SK-N-SH (cell line): Measurements from ENCODE around the gene CRTC1. TPM values are rescaled to one million over a fixed set of nuclear protein-coding genes. Genes with fewer than 3 reads are reported as not detected.

Experiments
- CTCF ChIA-PET: fragments of 300-600, 350-600 bp; formaldehyde crosslinking; extraction: SDS; loops from one replicate; lab custom pipeline; 2021; lab: Yijun Ruan, JAX
- POLR2A ChIA-PET: fragments of 350-600 bp; sonication (Branson Sonifier 250); formaldehyde crosslinking; extraction: SDS; loops from one replicate; lab custom pipeline; 2020; ENCODE audit warnings: antibody characterized with exemption, inconsistent platforms; lab: Yijun Ruan, JAX
- DNase-seq: peaks from one replicate; pipeline ENCODE4 v3.0.0; 2012
- H2AFZ ChIP-seq: fragments of 200-600 bp; sonication (generic); 2 replicates; pipeline ENCODE4 v1.8.1; 2016; ENCODE audit warnings: antibody characterized with exemption, mild to moderate bottlenecking, low read depth
- H3F3A ChIP-seq: fragments of 200-600 bp; sonication (generic); replicated peaks from 2 replicates; pipeline ENCODE3; 2016; ENCODE audit warnings: antibody characterized with exemption, mild to moderate bottlenecking; ENCODE audit not compliant: insufficient read depth
- H3K27ac ChIP-seq, 2 experiments: fragments of 200-500 bp in 1 of 2; fragments of 200-600 bp in 1 of 2; sonication (Bioruptor generic) in 1 of 2; sonication (generic), shearing (Covaris generic) in 1 of 2; 2 replicates each; pipeline versions ENCODE4 v1.5.1 to v1.6.1; 2014 to 2016; ENCODE audit warnings: low read depth in 2 of 2, inconsistent platforms in 1 of 2, low read length in 1 of 2, mild to moderate bottlenecking in 1 of 2, mixed read lengths in 1 of 2
- H3K27me3 ChIP-seq: fragments of 200-600 bp; sonication (generic), shearing (Covaris generic); 2 replicates; pipeline ENCODE4 v1.6.1; 2016; ENCODE audit warnings: mixed run types; ENCODE audit not compliant: insufficient read depth
- H3K36me3 ChIP-seq, 2 experiments: fragments of 200-500 bp in 1 of 2; fragments of 200-600 bp in 1 of 2; sonication (Bioruptor generic) in 1 of 2; sonication (generic) in 1 of 2; replicated peaks in 1 of 2; 2 replicates each; pipeline versions ENCODE3 to v1.5.1; 2014 to 2016; ENCODE audit warnings: low read length in 1 of 2, mild to moderate bottlenecking in 1 of 2; ENCODE audit not compliant: insufficient read depth in 2 of 2, control insufficient read depth in 1 of 2
- H3K4me1 ChIP-seq, 2 experiments: fragments of 200-500 bp in 1 of 2; fragments of 200-600 bp in 1 of 2; sonication (Bioruptor generic) in 1 of 2; sonication (generic), shearing (Covaris generic) in 1 of 2; 2 replicates each; pipeline versions ENCODE4 v1.5.1 to v1.6.1; 2014 to 2016; ENCODE audit warnings: low read depth in 1 of 2, low read length in 1 of 2, mixed run types in 1 of 2; ENCODE audit not compliant: insufficient read depth in 2 of 2, control insufficient read depth in 1 of 2
- H3K4me2 ChIP-seq: fragments of 200-600 bp; sonication (generic), shearing (Covaris generic); 2 replicates; pipeline ENCODE4 v1.6.1; 2017; ENCODE audit warnings: mixed run types
- H3K4me3 ChIP-seq, 2 experiments: fragments of 200-500 bp in 1 of 2; fragments of 200-600 bp in 1 of 2; sonication (Bioruptor generic) in 1 of 2; sonication (generic), shearing (Covaris generic) in 1 of 2; 2 replicates each; pipeline versions ENCODE4 v1.5.1 to v1.8.1; 2014 to 2016; ENCODE audit warnings: low read depth in 2 of 2, inconsistent platforms in 1 of 2, low read length in 1 of 2, mild to moderate bottlenecking in 1 of 2, mixed read lengths in 1 of 2, moderate library complexity in 1 of 2
- H3K79me2 ChIP-seq: fragments of 200-600 bp; sonication (generic); 2 replicates; pipeline ENCODE4 v1.8.1; 2017; ENCODE audit warnings: mild to moderate bottlenecking; ENCODE audit not compliant: insufficient read depth
- H3K9ac ChIP-seq: fragments of 200-600 bp; sonication (generic); 2 replicates; pipeline ENCODE4 v1.6.1; 2017; ENCODE audit warnings: mixed run types
- H3K9me2 ChIP-seq: fragments of 200-600 bp; sonication (generic); 2 replicates; pipeline ENCODE4 v1.6.1; 2017; ENCODE audit warnings: mixed run types
- H3K9me3 ChIP-seq: fragments of 200-600 bp; sonication (generic); 2 replicates; pipeline ENCODE4 v1.6.1; 2017; ENCODE audit warnings: mixed run types, mild to moderate bottlenecking, moderate library complexity
- H4K20me1 ChIP-seq: fragments of 200-600 bp; sonication (generic); 2 replicates; pipeline ENCODE4 v1.6.1; 2017; ENCODE audit warnings: mild to moderate bottlenecking, mixed run types; ENCODE audit not compliant: insufficient read depth
- ELF1 ChIP-seq: IDR thresholded peaks from 2 replicates; pipeline ENCODE4 v1.4.0; 2012
- FOXJ3 ChIP-seq: sonication (generic); formaldehyde crosslinking; IDR thresholded peaks from 2 replicates; pipeline ENCODE4 v1.5.1; 2020; ENCODE audit warnings: mild to moderate bottlenecking, missing genetic modification reagents
- FOXM1 ChIP-seq: IDR thresholded peaks from 2 replicates; pipeline ENCODE4 v1.4.0; 2012; ENCODE audit warnings: low read depth, mild to moderate bottlenecking
- JUND ChIP-seq: IDR thresholded peaks from 2 replicates; pipeline ENCODE4 v1.4.0; 2012
- MXI1 ChIP-seq: IDR thresholded peaks from 2 replicates; pipeline ENCODE4 v1.6.1; 2012; ENCODE audit warnings: mild to moderate bottlenecking, low read depth, low read length, improper control_type of control experiment
- POLR2AphosphoS5 ChIP-seq: IDR thresholded peaks from 2 replicates; pipeline ENCODE4 v1.6.1; 2012; ENCODE audit warnings: low read depth, low read length
- RCOR1 ChIP-seq: fragments of 150-350 bp; IDR thresholded peaks from 2 replicates; pipeline ENCODE4 v1.6.1; 2017; ENCODE audit warnings: antibody characterized with exemption, low read length
- SMC3 ChIP-seq: IDR thresholded peaks from 2 replicates; pipeline ENCODE4 v1.6.1; 2012; ENCODE audit warnings: low read depth, low read length, improper control_type of control experiment
- TEAD4 ChIP-seq: IDR thresholded peaks from 2 replicates; pipeline ENCODE4 v1.4.0; 2012; ENCODE audit warnings: mild to moderate bottlenecking, borderline replicate concordance; ENCODE audit not compliant: insufficient read depth
- USF1 ChIP-seq: IDR thresholded peaks from 2 replicates; pipeline ENCODE4 v1.4.0; 2012; ENCODE audit warnings: low read depth, borderline replicate concordance
- ZBTB33 ChIP-seq: IDR thresholded peaks from 2 replicates; pipeline ENCODE4 v1.4.0; 2012; ENCODE audit warnings: low read depth, borderline replicate concordance
- WGBS: methylation state at CpG from one replicate; pipeline ENCODE4 v1.1.6; 2017; ENCODE audit warnings: low lambda C conversion rate; 5-methylcytosine and 5-hydroxymethylcytosine counted together
- polyA plus RNA-seq, 3 experiments: library from polyadenylated mRNA; depleted of rRNA; stranded (reverse); fragments of >200 nt; gene quantifications; 2 replicates each; pipeline ENCODE4 v1.2.3, GENCODE V29; 2012
- TF ChIP-seq, protein P1 (sequence below): fragments of 200-600 bp; sonication (generic); IDR thresholded peaks from 2 replicates; pipeline ENCODE4 v1.6.1; 2017; ENCODE audit warnings: antibody characterized with exemption, mild to moderate bottlenecking, moderate library complexity
- TF ChIP-seq, protein P2 (sequence below): IDR thresholded peaks from 2 replicates; pipeline ENCODE4; 2012
- TF ChIP-seq, protein P3 (sequence below): fragments of 150-350 bp; IDR thresholded peaks from 2 replicates; pipeline ENCODE4 v1.6.1; 2017; ENCODE audit warnings: antibody characterized with exemption, low read length, low read depth, borderline replicate concordance

CRTC1 gene
- polyA plus RNA-seq, 1 of the 3 experiments (the other 2 are of a cell fraction), result 5.0 TPM

DNA sequence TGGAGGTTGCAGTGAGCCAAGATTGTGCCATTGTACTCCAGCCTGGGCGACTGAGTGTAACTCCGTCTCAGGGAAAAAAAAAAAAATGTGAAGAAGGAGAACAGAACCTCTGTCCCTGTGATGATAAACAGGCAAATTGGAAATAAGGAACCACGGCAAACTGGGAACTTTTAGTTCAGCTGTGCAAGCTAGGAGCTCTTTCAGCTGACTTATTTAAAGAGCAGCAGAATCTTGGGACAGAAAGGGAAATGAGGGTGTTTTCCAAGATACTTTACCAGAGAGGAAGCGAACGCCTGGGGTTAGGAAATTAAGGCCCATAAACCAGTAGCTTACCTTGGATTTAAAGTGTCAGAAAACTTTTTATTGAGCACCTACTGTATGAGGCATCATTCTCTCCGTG, 145.3 kb downstream of the CRTC1 start:
- TF ChIP-seq ZBTB33 (no peak), FOXJ3 (CRISPR knock-in tag) (no peak), MXI1 (no peak), USF1 (no peak), SMC3 (no peak)
- TF ChIP-seq, protein P1, sequence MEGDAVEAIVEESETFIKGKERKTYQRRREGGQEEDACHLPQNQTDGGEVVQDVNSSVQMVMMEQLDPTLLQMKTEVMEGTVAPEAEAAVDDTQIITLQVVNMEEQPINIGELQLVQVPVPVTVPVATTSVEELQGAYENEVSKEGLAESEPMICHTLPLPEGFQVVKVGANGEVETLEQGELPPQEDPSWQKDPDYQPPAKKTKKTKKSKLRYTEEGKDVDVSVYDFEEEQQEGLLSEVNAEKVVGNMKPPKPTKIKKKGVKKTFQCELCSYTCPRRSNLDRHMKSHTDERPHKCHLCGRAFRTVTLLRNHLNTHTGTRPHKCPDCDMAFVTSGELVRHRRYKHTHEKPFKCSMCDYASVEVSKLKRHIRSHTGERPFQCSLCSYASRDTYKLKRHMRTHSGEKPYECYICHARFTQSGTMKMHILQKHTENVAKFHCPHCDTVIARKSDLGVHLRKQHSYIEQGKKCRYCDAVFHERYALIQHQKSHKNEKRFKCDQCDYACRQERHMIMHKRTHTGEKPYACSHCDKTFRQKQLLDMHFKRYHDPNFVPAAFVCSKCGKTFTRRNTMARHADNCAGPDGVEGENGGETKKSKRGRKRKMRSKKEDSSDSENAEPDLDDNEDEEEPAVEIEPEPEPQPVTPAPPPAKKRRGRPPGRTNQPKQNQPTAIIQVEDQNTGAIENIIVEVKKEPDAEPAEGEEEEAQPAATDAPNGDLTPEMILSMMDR, result no peak
- no peaks in the 10 kb centered on the region for H3K9me2 ChIP-seq
- H3F3A ChIP-seq, result no peaks in the 10 kb centered on the region
- 44% methylated on average over 6 of the region's 6 CpGs for WGBS
- no peak overlapping the region for H2AFZ ChIP-seq
- CTCF ChIA-PET, result interaction anchor here (0.8 kb wide), 1 partner anchor 235 kb away, joined by 3 read pairs; no protein-coding TSS in a partner anchor
- H3K4me3 ChIP-seq, result no peak overlapping the region
- DNase-seq, result no peak
- H4K20me1 ChIP-seq, result peaks cover 15% of the 10 kb centered on the region
- no peaks in the 10 kb centered on the region for H3K36me3 ChIP-seq
- POLR2A ChIA-PET, result interaction anchor here (0.6 kb wide), 1 partner anchor 180 kb away, joined by 3 read pairs; no protein-coding TSS in a partner anchor
- peaks cover 19% of the 10 kb centered on the region for H3K79me2 ChIP-seq
- H3K9ac ChIP-seq, result no peak overlapping the region
- H3K4me1 ChIP-seq, result peaks cover 3 to 9% of the 10 kb centered on the region in 2 experiments; a peak in 2 of 4 replicates
- H3K27me3 ChIP-seq, result no peaks in the 10 kb centered on the region
- H3K4me2 ChIP-seq, result no peak overlapping the region
- no peak overlapping the region for H3K27ac ChIP-seq
- H3K9me3 ChIP-seq, result peaks cover 6% of the 10 kb centered on the region; the same call in 1 of the 2 replicates

GRCh38 chr19:18830488-18830887, 147.0 kb downstream of the CRTC1 start:
- POLR2A ChIA-PET, result no interaction called here
- no peak overlapping the region for H3K4me3 ChIP-seq
- no peaks in the 10 kb centered on the region for H3F3A ChIP-seq
- H3K4me2 ChIP-seq, result no peak overlapping the region
- peaks cover 6% of the 10 kb centered on the region; the same call in 1 of the 2 replicates for H3K9me3 ChIP-seq
- WGBS, result 85% methylated on average over 2 of the region's 2 CpGs
- peaks cover 2 to 6% of the 10 kb centered on the region in 2 experiments for H3K36me3 ChIP-seq
- H3K79me2 ChIP-seq, result peaks cover 36% of the 10 kb centered on the region
- peaks cover 7 to 18% of the 10 kb centered on the region in 2 experiments; a peak in 3 of 4 replicates for H3K4me1 ChIP-seq
- CTCF ChIA-PET, result interaction anchor here (1.1 to 2.7 kb wide), 4 partner anchors 11 to 240 kb away, joined by 3 to 17 read pairs (median 4); no protein-coding TSS in a partner anchor
- no peak overlapping the region for H3K27ac ChIP-seq
- no peak overlapping the region for H2AFZ ChIP-seq
- H3K27me3 ChIP-seq, result no peaks in the 10 kb centered on the region
- peaks cover 32% of the 10 kb centered on the region for H4K20me1 ChIP-seq
- no peaks in the 10 kb centered on the region for H3K9me2 ChIP-seq
- no peak for DNase-seq
- H3K9ac ChIP-seq, result no peak overlapping the region
- TF ChIP-seq JUND (no peak), TEAD4 (no peak), FOXM1 (no peak), RCOR1 (no peak), ZBTB33 (no peak), ELF1 (no peak), USF1 (no peak), POLR2AphosphoS5 (no peak)
- TF ChIP-seq, protein P2, sequence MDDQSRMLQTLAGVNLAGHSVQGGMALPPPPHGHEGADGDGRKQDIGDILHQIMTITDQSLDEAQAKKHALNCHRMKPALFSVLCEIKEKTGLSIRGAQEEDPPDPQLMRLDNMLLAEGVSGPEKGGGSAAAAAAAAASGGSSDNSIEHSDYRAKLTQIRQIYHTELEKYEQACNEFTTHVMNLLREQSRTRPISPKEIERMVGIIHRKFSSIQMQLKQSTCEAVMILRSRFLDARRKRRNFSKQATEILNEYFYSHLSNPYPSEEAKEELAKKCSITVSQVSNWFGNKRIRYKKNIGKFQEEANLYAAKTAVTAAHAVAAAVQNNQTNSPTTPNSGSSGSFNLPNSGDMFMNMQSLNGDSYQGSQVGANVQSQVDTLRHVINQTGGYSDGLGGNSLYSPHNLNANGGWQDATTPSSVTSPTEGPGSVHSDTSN, result no peak
- TF ChIP-seq, protein P3, sequence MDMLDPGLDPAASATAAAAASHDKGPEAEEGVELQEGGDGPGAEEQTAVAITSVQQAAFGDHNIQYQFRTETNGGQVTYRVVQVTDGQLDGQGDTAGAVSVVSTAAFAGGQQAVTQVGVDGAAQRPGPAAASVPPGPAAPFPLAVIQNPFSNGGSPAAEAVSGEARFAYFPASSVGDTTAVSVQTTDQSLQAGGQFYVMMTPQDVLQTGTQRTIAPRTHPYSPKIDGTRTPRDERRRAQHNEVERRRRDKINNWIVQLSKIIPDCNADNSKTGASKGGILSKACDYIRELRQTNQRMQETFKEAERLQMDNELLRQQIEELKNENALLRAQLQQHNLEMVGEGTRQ, result no peak
- TF ChIP-seq, protein P1, result no peak
